GM19193 (cell line): ENCODE data around the gene PUSL1.

ENCODE experiments used
- POLR2A ChIP-seq: IDR thresholded peaks from 4 replicates; pipeline ENCODE4 v1.6.1; 2011; ENCODE audit not compliant: insufficient read depth, insufficient read length; ENCODE audit errors: extremely low read depth

Gene PUSL1

GRCh38 chr1:1354271-1355247, 46.2 kb downstream of the PUSL1 start:
- TF ChIP-seq POLR2A, result no peak

- TF ChIP-seq POLR2A, result no peak
Measured at GRCh38 chr1:1355416-1355815, 47.0 kb downstream of the PUSL1 start.

- no peak for TF ChIP-seq POLR2A
Measured at GRCh38 chr1:1356166-1356795, 47.9 kb downstream of the PUSL1 start.

- TF ChIP-seq POLR2A, result no peak
Measured at GRCh38 chr1:1356796-1357401, 48.5 kb downstream of the PUSL1 start.

GRCh38 chr1:1357871-1358432, 49.6 kb downstream of the PUSL1 start:
- no peak for TF ChIP-seq POLR2A

GRCh38 chr1:1358433-1359271, 50.3 kb downstream of the PUSL1 start, which contains the start of gene MXRA8:
MXRA8 (minus strand) TSS chr1:1358555; CDS start chr1:1358504, 51 bp downstream.
- no peak for TF ChIP-seq POLR2A

- no peak for TF ChIP-seq POLR2A
Measured at GRCh38 chr1:1359308-1359663, 50.9 kb downstream of the PUSL1 start.

- no peak for TF ChIP-seq POLR2A
Measured at GRCh38 chr1:1359664-1360468, 51.5 kb downstream of the PUSL1 start.

GRCh38 chr1:1360506-1361169, 52.2 kb downstream of the PUSL1 start:
- TF ChIP-seq POLR2A, result no peak
